HL-60 (cell line): ENCODE data around the gene BTBD19.

Experiments
- DNase-seq, 2 experiments: peaks; one replicate each; pipeline ENCODE4 v3.0.0-alpha.2; 2010 to 2020; ENCODE audit warnings: low read depth in 1 of 2, low spot score in 1 of 2
- H3K27ac ChIP-seq: fragments of 250-450 bp; sonication (Bioruptor Pico); replicated peaks from 2 replicates; pipeline ENCODE4 v1.5.1; 2020; ENCODE audit warnings: mild to moderate bottlenecking, moderate library complexity
- H3K27me3 ChIP-seq: fragments of 250-450 bp; sonication (Bioruptor Pico); 2 replicates; pipeline ENCODE4 v1.5.1; 2021; ENCODE audit warnings: mild to moderate bottlenecking, moderate library complexity; ENCODE audit not compliant: insufficient read depth, poor library complexity, severe bottlenecking
- H3K4me3 ChIP-seq: replicated peaks from 2 replicates; pipeline ENCODE4 v1.5.1; 2011; ENCODE audit warnings: mild to moderate bottlenecking, control low read depth, low read length; ENCODE audit not compliant: insufficient read depth
- CTCF ChIP-seq: IDR thresholded peaks from one replicate; pipeline ENCODE4 v1.5.1; 2011; ENCODE audit warnings: low read length, control low read depth, inconsistent platforms; ENCODE audit not compliant: insufficient read depth
- GABPA ChIP-seq: IDR thresholded peaks from 2 replicates; pipeline ENCODE4 v1.6.1; 2012; ENCODE audit warnings: low read depth
- POLR2AphosphoS5 ChIP-seq: IDR thresholded peaks from 2 replicates; pipeline ENCODE4 v1.6.1; 2012; ENCODE audit warnings: low read depth
- SPI1 ChIP-seq: IDR thresholded peaks from 2 replicates; pipeline ENCODE4 v1.6.1; 2012; ENCODE audit warnings: low read depth, mild to moderate bottlenecking, borderline replicate concordance
- TF ChIP-seq, protein P1 (sequence below): IDR thresholded peaks from 2 replicates; pipeline ENCODE4 v1.6.1; 2012; ENCODE audit warnings: low read depth; ENCODE audit not compliant: insufficient replicate concordance

The BTBD19 gene

DNA sequence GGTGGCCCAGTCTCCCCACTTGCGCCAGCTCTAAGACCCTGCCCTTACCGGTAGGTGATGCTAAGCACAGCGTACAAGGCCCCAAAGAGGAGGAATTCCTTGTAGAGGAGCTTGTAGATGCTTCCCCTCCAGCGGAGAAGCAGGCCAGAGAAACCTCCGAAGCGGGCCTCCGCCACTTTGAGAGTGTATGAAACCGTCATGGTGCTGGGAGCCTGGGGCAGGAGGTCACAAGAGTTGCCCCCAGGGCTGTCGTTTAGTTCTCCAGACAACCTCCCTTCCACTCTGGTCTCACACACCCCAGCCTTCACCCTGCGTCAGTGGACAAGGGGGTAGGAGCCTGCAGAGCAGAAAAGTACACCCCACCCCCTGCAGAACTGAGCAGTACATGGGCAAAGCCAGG is 20.8 kb upstream of the BTBD19 start:
- no peak for TF ChIP-seq POLR2AphosphoS5
- TF ChIP-seq, protein P1, sequence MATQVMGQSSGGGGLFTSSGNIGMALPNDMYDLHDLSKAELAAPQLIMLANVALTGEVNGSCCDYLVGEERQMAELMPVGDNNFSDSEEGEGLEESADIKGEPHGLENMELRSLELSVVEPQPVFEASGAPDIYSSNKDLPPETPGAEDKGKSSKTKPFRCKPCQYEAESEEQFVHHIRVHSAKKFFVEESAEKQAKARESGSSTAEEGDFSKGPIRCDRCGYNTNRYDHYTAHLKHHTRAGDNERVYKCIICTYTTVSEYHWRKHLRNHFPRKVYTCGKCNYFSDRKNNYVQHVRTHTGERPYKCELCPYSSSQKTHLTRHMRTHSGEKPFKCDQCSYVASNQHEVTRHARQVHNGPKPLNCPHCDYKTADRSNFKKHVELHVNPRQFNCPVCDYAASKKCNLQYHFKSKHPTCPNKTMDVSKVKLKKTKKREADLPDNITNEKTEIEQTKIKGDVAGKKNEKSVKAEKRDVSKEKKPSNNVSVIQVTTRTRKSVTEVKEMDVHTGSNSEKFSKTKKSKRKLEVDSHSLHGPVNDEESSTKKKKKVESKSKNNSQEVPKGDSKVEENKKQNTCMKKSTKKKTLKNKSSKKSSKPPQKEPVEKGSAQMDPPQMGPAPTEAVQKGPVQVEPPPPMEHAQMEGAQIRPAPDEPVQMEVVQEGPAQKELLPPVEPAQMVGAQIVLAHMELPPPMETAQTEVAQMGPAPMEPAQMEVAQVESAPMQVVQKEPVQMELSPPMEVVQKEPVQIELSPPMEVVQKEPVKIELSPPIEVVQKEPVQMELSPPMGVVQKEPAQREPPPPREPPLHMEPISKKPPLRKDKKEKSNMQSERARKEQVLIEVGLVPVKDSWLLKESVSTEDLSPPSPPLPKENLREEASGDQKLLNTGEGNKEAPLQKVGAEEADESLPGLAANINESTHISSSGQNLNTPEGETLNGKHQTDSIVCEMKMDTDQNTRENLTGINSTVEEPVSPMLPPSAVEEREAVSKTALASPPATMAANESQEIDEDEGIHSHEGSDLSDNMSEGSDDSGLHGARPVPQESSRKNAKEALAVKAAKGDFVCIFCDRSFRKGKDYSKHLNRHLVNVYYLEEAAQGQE, result no peak
- no peak for TF ChIP-seq GABPA
- no peak for TF ChIP-seq SPI1
- TF ChIP-seq CTCF, result no peak
- Histone ChIP-seq H3K27me3 (no peaks in the 10 kb centered on the region), H3K4me3 (no peak overlapping the region), H3K27ac (no peak overlapping the region)
- no peak for DNase-seq

GRCh38 chr1:44788120-44788860 is 20.0 kb upstream of the BTBD19 start, which contains the start of gene BEST4:
Gene BEST4 (minus strand): TSS chr1:44788170. CDS start chr1:44787705, 465 bp downstream.
- DNase-seq, result no peak
- TF ChIP-seq SPI1, result no peak
- no peak for TF ChIP-seq GABPA
- TF ChIP-seq, protein P1, result no peak
- no peak for TF ChIP-seq CTCF
- TF ChIP-seq POLR2AphosphoS5, result no peak
- H3K27ac ChIP-seq, result no peak within 1 kb of the TSS
- H3K27me3 ChIP-seq, result no peaks in the 10 kb centered on the region
- no peak within 1 kb of the TSS for H3K4me3 ChIP-seq

DNA sequence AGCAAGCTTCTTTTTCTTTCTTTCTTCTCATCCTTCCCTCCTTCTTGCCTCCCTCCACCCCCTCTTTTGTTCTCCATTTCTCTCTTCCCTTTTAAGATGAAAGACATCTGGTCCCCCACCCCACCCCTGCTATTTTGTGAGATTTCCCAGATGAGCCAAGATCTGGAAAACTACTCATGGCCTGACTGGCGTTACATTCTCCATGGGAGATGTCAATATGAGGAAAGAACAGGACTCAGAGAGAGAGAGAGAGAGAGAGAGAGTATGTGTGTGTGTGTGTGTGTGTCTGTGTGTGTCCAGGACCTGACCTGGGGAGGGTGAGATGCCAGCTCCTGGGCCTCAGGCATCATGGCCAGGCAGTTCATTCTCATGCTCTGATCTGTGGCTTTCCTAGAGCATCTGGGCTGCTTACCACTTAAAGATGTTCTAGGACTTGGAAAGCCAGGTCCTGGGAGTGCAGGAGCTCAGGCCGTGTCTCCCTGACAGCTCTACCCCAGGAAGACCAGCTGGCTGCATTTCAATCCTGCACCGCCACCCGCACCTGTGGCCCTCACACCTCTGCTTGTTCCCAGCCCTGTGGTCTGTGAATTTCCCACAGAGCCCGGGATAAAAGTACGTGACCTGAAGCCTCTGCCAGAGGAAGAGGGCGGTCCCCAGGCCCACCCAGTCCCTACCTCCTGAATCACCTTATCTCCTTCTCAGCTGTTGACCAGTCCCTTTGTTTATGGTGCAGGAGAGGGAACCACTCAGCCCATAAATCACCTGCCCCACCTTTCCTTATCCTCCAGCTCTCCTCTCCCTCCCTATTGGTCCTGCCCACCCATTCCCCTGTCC is 17.1 kb upstream of the BTBD19 start:
- DNase-seq, result no peak
- Histone ChIP-seq H3K27me3 (no peaks in the 10 kb centered on the region), H3K4me3 (no peak overlapping the region), H3K27ac (no peak overlapping the region)
- TF ChIP-seq CTCF (no peak), GABPA (no peak)
